Measurements from ENCODE around the gene NT5DC3. TPM values are rescaled to one million over a fixed set of nuclear protein-coding genes. Genes with fewer than 3 reads are reported as not detected.
A peak's percentile ranks its signal among the peaks of the same experiment; 100 is the strongest.

Gene NT5DC3
- total RNA-seq, 1 experiment from 2014 or later, result 6.6 TPM

- in situ Hi-C loops (cut with HindIII; ENCODE audit: low pct_unique_long_range_greater_than_20kb, low sequenced_read_pairs), result no loop called here
- DNase-seq (ENCODE audit: low read depth), result no peak
Measured at GRCh38 chr12:103772367-103773108, 68.5 kb downstream of the NT5DC3 start.

- DNase-seq (ENCODE audit: low read depth), result peak; percentile 19
- in situ Hi-C loops (cut with HindIII; ENCODE audit: low pct_unique_long_range_greater_than_20kb, low sequenced_read_pairs), result no loop called here
Measured at GRCh38 chr12:103771466-103771865, 69.6 kb downstream of the NT5DC3 start.

DNA sequence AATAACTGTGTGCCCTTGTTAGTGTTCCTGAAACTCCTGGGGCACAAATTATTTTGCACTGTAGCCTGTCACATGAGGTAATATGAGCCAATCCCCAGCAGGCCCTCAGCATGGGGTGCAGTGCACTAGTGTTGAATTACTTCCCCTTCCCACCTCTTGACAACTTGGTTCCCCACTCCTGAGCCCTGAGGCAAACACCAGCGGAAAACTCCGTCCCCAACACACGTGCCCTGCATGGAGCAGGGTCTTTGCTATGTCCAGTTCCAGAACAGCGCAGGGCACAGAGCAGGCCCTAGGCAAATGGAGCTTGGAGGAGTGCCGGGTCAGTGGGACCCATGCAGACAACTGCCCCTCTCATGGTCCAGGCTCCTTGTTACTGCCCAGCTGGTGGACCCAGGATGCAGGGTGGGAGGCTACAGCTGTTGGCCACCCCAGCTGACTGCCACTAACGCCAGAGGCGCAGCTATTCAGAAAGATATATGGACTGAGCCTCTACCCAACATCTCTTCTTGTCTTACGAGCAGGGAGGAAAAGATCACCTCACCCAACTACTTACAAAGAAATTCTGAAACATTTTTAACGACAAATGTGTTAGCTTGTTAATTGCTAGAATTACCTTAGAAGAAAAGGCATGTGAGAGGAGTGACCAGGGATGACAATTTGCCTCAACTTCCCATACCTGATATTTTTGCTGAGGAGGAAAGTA, 71.6 kb downstream of the NT5DC3 start:
- DNase-seq (ENCODE audit: low read depth), result no peak
- in situ Hi-C loops (cut with HindIII; ENCODE audit: low pct_unique_long_range_greater_than_20kb, low sequenced_read_pairs), result no loop called here

DNA sequence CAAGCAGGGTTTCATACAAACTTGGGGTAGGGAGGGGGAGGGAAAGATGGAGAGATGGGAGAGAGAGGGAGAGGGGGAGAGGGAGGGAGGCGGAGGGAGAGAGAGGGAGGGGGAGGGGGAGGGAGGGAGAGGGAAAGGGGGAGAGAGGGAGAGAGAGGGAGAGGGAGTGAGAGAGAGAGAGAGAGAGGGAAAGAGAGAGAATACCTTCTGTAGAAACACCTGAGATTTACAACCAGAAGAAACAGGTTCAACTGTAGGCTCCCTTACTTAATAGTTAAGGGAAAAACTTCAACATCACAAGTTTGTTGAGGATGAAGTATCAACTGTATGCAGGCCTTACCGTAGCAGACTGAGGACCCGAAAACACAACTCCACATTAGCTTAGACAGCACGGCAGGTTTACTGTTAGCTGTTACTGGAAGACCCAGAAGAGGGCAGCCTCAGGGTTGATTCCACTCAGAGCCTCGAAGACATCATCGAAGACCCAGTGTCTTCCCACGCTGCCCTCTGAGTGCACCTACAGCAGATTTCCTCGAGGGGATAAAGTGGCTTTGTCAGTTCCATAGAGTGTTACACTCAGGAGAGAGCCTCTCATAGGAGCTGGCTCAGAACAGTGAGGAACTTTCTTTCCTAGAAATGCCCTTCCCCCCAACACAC, 72.4 kb downstream of the NT5DC3 start:
- no peak for DNase-seq (ENCODE audit: low read depth)
- in situ Hi-C loops (cut with HindIII; ENCODE audit: low pct_unique_long_range_greater_than_20kb, low sequenced_read_pairs), result no loop called here

DNA sequence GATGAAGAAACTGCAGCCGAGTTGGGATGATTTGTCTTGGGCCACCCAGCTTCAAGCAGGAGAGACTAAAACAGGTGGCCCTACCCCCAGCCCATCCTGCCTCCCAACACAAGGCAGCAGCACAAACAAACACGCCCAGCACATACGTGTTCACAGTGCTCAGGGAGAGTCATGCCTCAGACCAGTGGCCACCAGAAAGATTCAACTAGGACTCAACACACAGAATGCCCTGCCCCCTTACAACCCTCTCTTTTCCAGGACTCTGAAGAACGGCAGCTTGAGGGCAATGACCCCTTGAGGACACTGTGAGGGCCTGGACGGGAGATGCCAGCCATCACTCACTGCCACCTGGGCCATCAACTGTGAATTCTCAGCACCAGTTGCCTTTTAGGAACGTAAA, 75.0 kb downstream of the NT5DC3 start:
- in situ Hi-C loops (cut with HindIII; ENCODE audit: low pct_unique_long_range_greater_than_20kb, low sequenced_read_pairs), result no loop called here
- no peak for DNase-seq (ENCODE audit: low read depth)

- no peak for DNase-seq (ENCODE audit: low read depth)
- in situ Hi-C loops (cut with HindIII; ENCODE audit: low pct_unique_long_range_greater_than_20kb, low sequenced_read_pairs), result no loop called here
Measured at GRCh38 chr12:103765322-103765721, 75.7 kb downstream of the NT5DC3 start.

GRCh38 chr12:103762473-103762872, 78.6 kb downstream of the NT5DC3 start:
- no peak for DNase-seq (ENCODE audit: low read depth)
- in situ Hi-C loops (cut with HindIII; ENCODE audit: low pct_unique_long_range_greater_than_20kb, low sequenced_read_pairs), result no loop called here

- in situ Hi-C loops (cut with HindIII; ENCODE audit: low pct_unique_long_range_greater_than_20kb, low sequenced_read_pairs), result no loop called here
- DNase-seq (ENCODE audit: low read depth), result no peak
Measured at GRCh38 chr12:103758310-103759089, 82.5 kb downstream of the NT5DC3 start.

GRCh38 chr12:103757248-103757647, 83.8 kb downstream of the NT5DC3 start:
- in situ Hi-C loops (cut with HindIII; ENCODE audit: low pct_unique_long_range_greater_than_20kb, low sequenced_read_pairs), result no loop called here
- no peak for DNase-seq (ENCODE audit: low read depth)

- in situ Hi-C loops (cut with HindIII; ENCODE audit: low pct_unique_long_range_greater_than_20kb, low sequenced_read_pairs), result no loop called here
- DNase-seq (ENCODE audit: low read depth), result no peak
Measured at GRCh38 chr12:103756443-103756842, 84.6 kb downstream of the NT5DC3 start.

DNA sequence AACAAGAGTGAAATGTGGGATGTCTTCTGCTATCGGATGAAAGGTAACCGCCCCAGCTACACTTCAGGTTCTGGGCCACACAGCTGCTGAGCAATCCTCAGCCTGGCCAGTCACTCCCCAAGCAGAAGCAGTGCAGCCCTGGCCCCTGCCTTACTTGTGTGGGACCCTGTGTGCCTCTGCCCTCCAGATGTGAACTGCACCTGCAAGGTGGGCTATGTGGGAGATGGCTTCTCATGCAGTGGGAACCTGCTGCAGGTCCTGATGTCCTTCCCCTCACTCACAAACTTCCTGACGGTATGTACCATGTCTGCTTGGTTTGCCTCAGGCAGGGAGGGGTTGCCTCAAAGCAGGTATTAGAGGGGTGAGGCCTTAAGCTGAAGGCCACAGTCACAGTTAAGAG, 85.6 kb downstream of the NT5DC3 start:
- DNase-seq (ENCODE audit: low read depth), result no peak
- in situ Hi-C loops (cut with HindIII; ENCODE audit: low pct_unique_long_range_greater_than_20kb, low sequenced_read_pairs), result no loop called here

DNA sequence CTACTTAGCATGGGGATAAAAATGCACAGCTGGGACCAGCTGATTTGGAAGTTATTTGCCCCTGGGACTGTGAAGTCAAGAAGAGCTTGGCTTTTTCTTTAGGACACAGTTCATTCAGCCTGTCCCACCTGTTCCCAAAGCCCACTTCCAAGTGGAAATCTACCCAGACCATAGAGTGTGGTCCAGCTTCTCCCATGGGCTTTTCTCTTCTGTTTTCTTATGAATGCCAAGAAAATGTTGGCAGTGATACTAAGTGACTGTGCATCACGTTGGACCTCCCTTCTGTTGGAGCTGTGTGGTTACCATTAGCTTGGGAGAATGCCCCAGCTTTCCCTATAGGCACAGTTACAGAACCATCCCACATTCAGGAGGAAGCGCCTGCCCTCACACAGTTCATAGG, 89.4 kb downstream of the NT5DC3 start:
- in situ Hi-C loops (cut with HindIII; ENCODE audit: low pct_unique_long_range_greater_than_20kb, low sequenced_read_pairs), result no loop called here
- no peak for DNase-seq (ENCODE audit: low read depth)

GRCh38 chr12:103751171-103751570, 89.9 kb downstream of the NT5DC3 start:
- in situ Hi-C loops (cut with HindIII; ENCODE audit: low pct_unique_long_range_greater_than_20kb, low sequenced_read_pairs), result no loop called here
- no peak for DNase-seq (ENCODE audit: low read depth)

GRCh38 chr12:103748875-103749274, 92.2 kb downstream of the NT5DC3 start:
- in situ Hi-C loops (cut with HindIII; ENCODE audit: low pct_unique_long_range_greater_than_20kb, low sequenced_read_pairs), result no loop called here
- no peak for DNase-seq (ENCODE audit: low read depth)

- DNase-seq (ENCODE audit: low read depth), result no peak
- in situ Hi-C loops (cut with HindIII; ENCODE audit: low pct_unique_long_range_greater_than_20kb, low sequenced_read_pairs), result no loop called here
Measured at GRCh38 chr12:103748002-103748401, 93.0 kb downstream of the NT5DC3 start.

DNA sequence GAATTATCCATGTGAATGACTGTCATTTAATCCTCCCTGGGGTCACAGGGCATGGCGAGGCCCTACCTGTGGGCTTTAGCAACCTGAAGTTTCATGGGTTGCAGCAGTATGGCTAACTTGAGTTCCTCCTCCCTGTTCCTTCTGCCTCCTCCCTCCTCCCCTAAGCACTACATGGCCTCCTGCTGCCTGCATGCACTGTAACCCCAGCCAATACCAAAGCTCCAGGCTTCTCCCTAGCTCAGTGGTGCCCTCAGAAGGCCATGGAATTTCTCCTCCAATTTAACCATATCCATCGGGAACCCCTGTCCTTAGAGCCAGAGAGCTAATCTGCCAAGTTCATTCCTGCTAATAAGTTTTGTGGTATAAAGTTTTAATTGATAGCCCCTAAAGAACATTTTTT, 95.1 kb downstream of the NT5DC3 start:
- no peak for DNase-seq (ENCODE audit: low read depth)

DNA sequence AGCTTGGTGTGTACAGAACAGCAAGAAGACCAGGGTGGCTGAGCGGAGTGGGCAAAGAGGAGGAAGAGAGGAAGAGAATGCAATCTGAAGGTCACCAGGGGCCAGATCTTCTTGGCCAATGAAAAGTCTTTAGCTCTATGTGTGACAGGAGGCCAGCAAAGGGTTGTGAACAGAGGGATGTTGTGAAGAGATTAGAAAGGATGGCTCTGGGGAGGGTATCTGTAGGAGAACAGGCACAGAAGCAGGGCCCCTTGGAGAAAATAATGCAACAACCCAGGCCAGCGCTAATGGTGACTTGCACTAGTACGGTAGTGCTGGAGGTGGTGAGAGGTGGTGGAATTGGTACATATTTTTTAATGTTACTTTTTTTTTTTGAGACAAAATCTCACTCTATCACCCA, 97.2 kb downstream of the NT5DC3 start:
- no peak for DNase-seq (ENCODE audit: low read depth)
- in situ Hi-C loops (cut with HindIII; ENCODE audit: low pct_unique_long_range_greater_than_20kb, low sequenced_read_pairs), result no loop called here

More for the DNA sequence above, 95.1 kb downstream of the NT5DC3 start:
- in situ Hi-C loops (cut with HindIII; ENCODE audit: low pct_unique_long_range_greater_than_20kb, low sequenced_read_pairs), result no loop called here

GRCh38 chr12:103742349-103742932, 98.6 kb downstream of the NT5DC3 start:
- in situ Hi-C loops (cut with HindIII; ENCODE audit: low pct_unique_long_range_greater_than_20kb, low sequenced_read_pairs), result no loop called here
- no peak for DNase-seq (ENCODE audit: low read depth)

Data from Caki2 (cell line).